ENCODE measurements around the gene CTSC.

The CTSC gene

DNA sequence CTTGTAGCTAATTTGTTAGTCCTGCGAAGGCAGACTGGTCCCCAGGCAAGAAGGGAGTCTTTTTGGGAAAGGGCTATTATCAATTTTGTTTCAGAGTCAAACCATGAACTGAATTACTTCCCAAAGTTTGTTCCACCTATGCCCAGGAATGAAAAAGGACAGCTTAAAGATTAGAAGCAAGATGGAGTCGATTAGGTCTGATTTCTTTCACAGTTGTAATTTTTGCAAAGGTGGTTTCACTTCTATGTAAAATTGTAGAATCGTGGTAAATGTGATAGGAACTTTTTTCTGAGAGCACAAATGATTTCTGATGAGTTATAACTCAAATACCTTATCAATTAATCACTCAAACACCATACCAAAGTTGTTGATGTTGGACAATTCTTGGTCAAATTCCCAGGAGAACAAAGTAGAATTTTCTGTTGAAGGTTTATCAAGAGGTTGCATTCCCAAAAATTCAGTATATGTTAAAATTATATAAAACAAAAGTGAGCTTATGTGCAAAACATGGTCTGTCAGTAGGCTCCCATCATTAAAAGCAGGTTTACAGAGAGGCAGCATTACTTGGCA lies 2.9 kb upstream of the CTSC start:
- no peaks in the 10 kb centered on the region for H4K20me1 ChIP-seq (ENCODE audit: low read depth, low read length)
- no peak overlapping the region for H3K9ac ChIP-seq (ENCODE audit: low read length)
- no peak for TF ChIP-seq EZH2phosphoT487 (conservative IDR thresholded peaks at IDR 0.05; ENCODE audit: low read length)
- TF ChIP-seq, protein P1, sequence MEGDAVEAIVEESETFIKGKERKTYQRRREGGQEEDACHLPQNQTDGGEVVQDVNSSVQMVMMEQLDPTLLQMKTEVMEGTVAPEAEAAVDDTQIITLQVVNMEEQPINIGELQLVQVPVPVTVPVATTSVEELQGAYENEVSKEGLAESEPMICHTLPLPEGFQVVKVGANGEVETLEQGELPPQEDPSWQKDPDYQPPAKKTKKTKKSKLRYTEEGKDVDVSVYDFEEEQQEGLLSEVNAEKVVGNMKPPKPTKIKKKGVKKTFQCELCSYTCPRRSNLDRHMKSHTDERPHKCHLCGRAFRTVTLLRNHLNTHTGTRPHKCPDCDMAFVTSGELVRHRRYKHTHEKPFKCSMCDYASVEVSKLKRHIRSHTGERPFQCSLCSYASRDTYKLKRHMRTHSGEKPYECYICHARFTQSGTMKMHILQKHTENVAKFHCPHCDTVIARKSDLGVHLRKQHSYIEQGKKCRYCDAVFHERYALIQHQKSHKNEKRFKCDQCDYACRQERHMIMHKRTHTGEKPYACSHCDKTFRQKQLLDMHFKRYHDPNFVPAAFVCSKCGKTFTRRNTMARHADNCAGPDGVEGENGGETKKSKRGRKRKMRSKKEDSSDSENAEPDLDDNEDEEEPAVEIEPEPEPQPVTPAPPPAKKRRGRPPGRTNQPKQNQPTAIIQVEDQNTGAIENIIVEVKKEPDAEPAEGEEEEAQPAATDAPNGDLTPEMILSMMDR (IDR thresholded peaks at IDR 0.05; ENCODE audit: insufficient read depth, low read length, poor library complexity, severe bottlenecking), result no peak
- H2AFZ ChIP-seq (ENCODE audit: low read depth, low read length, severe bottlenecking), result no peak overlapping the region
- H3K27me3 ChIP-seq (ENCODE audit: low read length), result no peaks in the 10 kb centered on the region
- H3K36me3 ChIP-seq (ENCODE audit: low read length), result no peaks in the 10 kb centered on the region
- peaks cover 20% of the 10 kb centered on the region for H3K79me2 ChIP-seq (ENCODE audit: insufficient read depth, low read length)
- no peaks in the 10 kb centered on the region for H3K9me2 ChIP-seq (replicated peaks; ENCODE audit: insufficient read depth, low read length)
- H3K9me3 ChIP-seq (ENCODE audit: insufficient read depth, low read length), result no peaks in the 10 kb centered on the region
- no peak overlapping the region for H3K27ac ChIP-seq (ENCODE audit: low read depth, low read length)
- no peaks in the 10 kb centered on the region; the same call in 1 of the 2 replicates for H3F3A ChIP-seq (ENCODE audit: insufficient read depth)
- no peak overlapping the region for H3K4me2 ChIP-seq (ENCODE audit: low read depth, low read length, poor library complexity, severe bottlenecking)
- no peak overlapping the region for H3K4me3 ChIP-seq (ENCODE audit: insufficient read depth, low read length, poor library complexity, severe bottlenecking)

DNA sequence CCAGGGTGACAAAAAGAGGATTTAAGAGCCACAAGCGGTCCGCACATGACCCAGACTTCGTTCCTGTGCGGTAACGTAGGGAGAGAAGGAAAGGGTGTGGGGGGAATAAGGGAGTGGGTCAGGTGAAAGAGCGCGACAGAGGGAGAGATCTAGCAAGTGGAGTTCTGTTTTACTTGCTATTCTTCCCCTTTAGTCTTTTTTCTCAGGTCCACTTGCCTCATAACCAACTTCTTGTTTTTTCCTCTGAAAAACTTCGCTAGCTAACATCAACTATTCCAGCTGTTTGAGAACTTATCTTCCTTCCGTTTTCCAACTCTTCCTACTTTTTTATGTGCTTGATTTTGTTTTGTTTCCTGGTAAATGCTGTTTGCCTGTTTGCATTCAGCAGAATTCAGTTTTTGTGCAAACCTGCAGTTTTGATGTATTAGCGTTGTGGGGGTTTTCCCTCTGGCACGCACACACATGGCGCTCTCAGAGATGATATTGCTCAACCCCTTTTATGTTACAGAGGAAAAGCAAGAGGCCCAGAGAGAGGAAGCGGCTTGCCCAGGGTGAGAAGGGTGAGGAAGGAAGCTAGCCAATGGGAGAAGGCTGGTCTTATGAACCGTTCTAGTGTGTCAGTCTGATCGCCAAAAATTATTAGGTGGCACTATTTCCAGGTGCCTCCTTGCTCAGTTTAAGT lies 592 bp upstream of the CTSC start:
- Histone ChIP-seq H3K27ac (ENCODE audit: low read depth, low read length) (peak overlapping the region; percentile 77), H3K4me2 (ENCODE audit: low read depth, low read length, poor library complexity, severe bottlenecking) (peak overlapping the region; percentile 77), H3K36me3 (ENCODE audit: low read length) (peaks cover 17% of the 10 kb centered on the region), H3K79me2 (ENCODE audit: insufficient read depth, low read length) (peaks cover 35% of the 10 kb centered on the region), H2AFZ (ENCODE audit: low read depth, low read length, severe bottlenecking) (peak overlapping the region; percentile 82), H3F3A (ENCODE audit: insufficient read depth) (peaks cover 3% of the 10 kb centered on the region; the same call in 1 of the 2 replicates), H3K9me2 (replicated peaks; ENCODE audit: insufficient read depth, low read length) (no peaks in the 10 kb centered on the region), H3K9ac (ENCODE audit: low read length) (peak overlapping the region; percentile 90), H3K4me3 (ENCODE audit: insufficient read depth, low read length, poor library complexity, severe bottlenecking) (peak overlapping the region; percentile 98), H4K20me1 (ENCODE audit: low read depth, low read length) (no peaks in the 10 kb centered on the region), H3K27me3 (ENCODE audit: low read length) (no peaks in the 10 kb centered on the region), H3K9me3 (ENCODE audit: insufficient read depth, low read length) (no peaks in the 10 kb centered on the region)
- TF ChIP-seq, protein P1 (IDR thresholded peaks at IDR 0.05; ENCODE audit: insufficient read depth, low read length, poor library complexity, severe bottlenecking), result no peak
- TF ChIP-seq EZH2phosphoT487 (conservative IDR thresholded peaks at IDR 0.05; ENCODE audit: low read length), result no peak

DNA sequence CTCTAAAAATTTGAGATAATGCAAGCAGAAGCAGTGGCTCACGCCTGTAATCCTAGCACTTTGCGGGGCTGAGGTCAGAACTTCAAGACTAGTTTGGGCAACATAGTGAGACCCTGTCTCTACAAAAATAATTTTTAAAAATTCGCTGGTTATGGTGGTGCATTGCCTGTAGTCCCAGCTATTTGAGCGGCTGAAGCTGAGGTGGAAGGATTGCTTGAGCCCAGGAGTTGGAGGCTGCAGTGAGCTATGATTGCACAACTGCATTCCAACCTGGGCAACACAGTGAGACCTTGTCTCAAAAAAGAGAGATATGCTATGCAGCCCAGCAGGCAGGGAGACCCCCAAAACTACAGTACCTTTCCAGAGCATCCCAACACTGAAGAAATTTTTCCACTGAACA lies 2.3 kb downstream of the CTSC start:
- Histone ChIP-seq H3K36me3 (ENCODE audit: low read length) (peaks cover 22% of the 10 kb centered on the region), H4K20me1 (ENCODE audit: low read depth, low read length) (no peaks in the 10 kb centered on the region), H2AFZ (ENCODE audit: low read depth, low read length, severe bottlenecking) (no peak overlapping the region), H3K27me3 (ENCODE audit: low read length) (no peaks in the 10 kb centered on the region), H3K9me3 (ENCODE audit: insufficient read depth, low read length) (no peaks in the 10 kb centered on the region), H3F3A (ENCODE audit: insufficient read depth) (peaks cover 3% of the 10 kb centered on the region; the same call in 1 of the 2 replicates), H3K79me2 (ENCODE audit: insufficient read depth, low read length) (peaks cover 36% of the 10 kb centered on the region), H3K4me2 (ENCODE audit: low read depth, low read length, poor library complexity, severe bottlenecking) (peak overlapping the region; percentile 77), H3K27ac (ENCODE audit: low read depth, low read length) (no peak overlapping the region), H3K4me3 (ENCODE audit: insufficient read depth, low read length, poor library complexity, severe bottlenecking) (no peak overlapping the region), H3K9me2 (replicated peaks; ENCODE audit: insufficient read depth, low read length) (no peaks in the 10 kb centered on the region), H3K9ac (ENCODE audit: low read length) (peak overlapping the region; percentile 90; the same call in 1 of the 2 replicates)
- TF ChIP-seq EZH2phosphoT487 (conservative IDR thresholded peaks at IDR 0.05; ENCODE audit: low read length), result no peak
- TF ChIP-seq, protein P1 (IDR thresholded peaks at IDR 0.05; ENCODE audit: insufficient read depth, low read length, poor library complexity, severe bottlenecking), result no peak
